SK-N-SH (cell line): Measurements from ENCODE around the gene PFKM. TPM values are rescaled to one million over a fixed set of nuclear protein-coding genes. Genes with fewer than 3 reads are reported as not detected.

ENCODE experiments used
- CTCF ChIA-PET: fragments of 300-600, 350-600 bp; formaldehyde crosslinking; extraction: SDS; loops from one replicate; lab custom pipeline; 2021; lab: Yijun Ruan, JAX
- POLR2A ChIA-PET: fragments of 350-600 bp; sonication (Branson Sonifier 250); formaldehyde crosslinking; extraction: SDS; loops from one replicate; lab custom pipeline; 2020; ENCODE audit warnings: antibody characterized with exemption, inconsistent platforms; lab: Yijun Ruan, JAX
- DNase-seq: peaks from one replicate; pipeline ENCODE4 v3.0.0; 2012
- H2AFZ ChIP-seq: fragments of 200-600 bp; sonication (generic); 2 replicates; pipeline ENCODE4 v1.8.1; 2016; ENCODE audit warnings: antibody characterized with exemption, mild to moderate bottlenecking, low read depth
- H3F3A ChIP-seq: fragments of 200-600 bp; sonication (generic); replicated peaks from 2 replicates; pipeline ENCODE3; 2016; ENCODE audit warnings: antibody characterized with exemption, mild to moderate bottlenecking; ENCODE audit not compliant: insufficient read depth
- H3K27ac ChIP-seq, 2 experiments: fragments of 200-500 bp in 1 of 2; fragments of 200-600 bp in 1 of 2; sonication (Bioruptor generic) in 1 of 2; sonication (generic), shearing (Covaris generic) in 1 of 2; 2 replicates each; pipeline versions ENCODE4 v1.5.1 to v1.6.1; 2014 to 2016; ENCODE audit warnings: low read depth in 2 of 2, inconsistent platforms in 1 of 2, low read length in 1 of 2, mild to moderate bottlenecking in 1 of 2, mixed read lengths in 1 of 2
- H3K27me3 ChIP-seq: fragments of 200-600 bp; sonication (generic), shearing (Covaris generic); 2 replicates; pipeline ENCODE4 v1.6.1; 2016; ENCODE audit warnings: mixed run types; ENCODE audit not compliant: insufficient read depth
- H3K36me3 ChIP-seq, 2 experiments: fragments of 200-500 bp in 1 of 2; fragments of 200-600 bp in 1 of 2; sonication (Bioruptor generic) in 1 of 2; sonication (generic) in 1 of 2; replicated peaks in 1 of 2; 2 replicates each; pipeline versions ENCODE3 to v1.5.1; 2014 to 2016; ENCODE audit warnings: low read length in 1 of 2, mild to moderate bottlenecking in 1 of 2; ENCODE audit not compliant: insufficient read depth in 2 of 2, control insufficient read depth in 1 of 2
- H3K4me1 ChIP-seq, 2 experiments: fragments of 200-500 bp in 1 of 2; fragments of 200-600 bp in 1 of 2; sonication (Bioruptor generic) in 1 of 2; sonication (generic), shearing (Covaris generic) in 1 of 2; 2 replicates each; pipeline versions ENCODE4 v1.5.1 to v1.6.1; 2014 to 2016; ENCODE audit warnings: low read depth in 1 of 2, low read length in 1 of 2, mixed run types in 1 of 2; ENCODE audit not compliant: insufficient read depth in 2 of 2, control insufficient read depth in 1 of 2
- H3K4me2 ChIP-seq: fragments of 200-600 bp; sonication (generic), shearing (Covaris generic); 2 replicates; pipeline ENCODE4 v1.6.1; 2017; ENCODE audit warnings: mixed run types
- H3K4me3 ChIP-seq, 2 experiments: fragments of 200-500 bp in 1 of 2; fragments of 200-600 bp in 1 of 2; sonication (Bioruptor generic) in 1 of 2; sonication (generic), shearing (Covaris generic) in 1 of 2; 2 replicates each; pipeline versions ENCODE4 v1.5.1 to v1.8.1; 2014 to 2016; ENCODE audit warnings: low read depth in 2 of 2, inconsistent platforms in 1 of 2, low read length in 1 of 2, mild to moderate bottlenecking in 1 of 2, mixed read lengths in 1 of 2, moderate library complexity in 1 of 2
- H3K79me2 ChIP-seq: fragments of 200-600 bp; sonication (generic); 2 replicates; pipeline ENCODE4 v1.8.1; 2017; ENCODE audit warnings: mild to moderate bottlenecking; ENCODE audit not compliant: insufficient read depth
- H3K9ac ChIP-seq: fragments of 200-600 bp; sonication (generic); 2 replicates; pipeline ENCODE4 v1.6.1; 2017; ENCODE audit warnings: mixed run types
- H3K9me2 ChIP-seq: fragments of 200-600 bp; sonication (generic); 2 replicates; pipeline ENCODE4 v1.6.1; 2017; ENCODE audit warnings: mixed run types
- H3K9me3 ChIP-seq: fragments of 200-600 bp; sonication (generic); 2 replicates; pipeline ENCODE4 v1.6.1; 2017; ENCODE audit warnings: mixed run types, mild to moderate bottlenecking, moderate library complexity
- H4K20me1 ChIP-seq: fragments of 200-600 bp; sonication (generic); 2 replicates; pipeline ENCODE4 v1.6.1; 2017; ENCODE audit warnings: mild to moderate bottlenecking, mixed run types; ENCODE audit not compliant: insufficient read depth
- CHD2 ChIP-seq: fragments of 150-350 bp; IDR thresholded peaks from 2 replicates; pipeline ENCODE4 v1.6.1; 2018; ENCODE audit warnings: low read length; ENCODE audit not compliant: partially characterized antibody
- EP300 ChIP-seq, 2 experiments: IDR thresholded peaks; 2 replicates each; pipeline versions ENCODE4 v1.4.0 to v1.6.1; 2012; ENCODE audit warnings: borderline replicate concordance in 1 of 2, low read depth in 1 of 2, low read length in 1 of 2
- FOXJ3 ChIP-seq: sonication (generic); formaldehyde crosslinking; IDR thresholded peaks from 2 replicates; pipeline ENCODE4 v1.5.1; 2020; ENCODE audit warnings: mild to moderate bottlenecking, missing genetic modification reagents
- FOXM1 ChIP-seq: IDR thresholded peaks from 2 replicates; pipeline ENCODE4 v1.4.0; 2012; ENCODE audit warnings: low read depth, mild to moderate bottlenecking
- GABPA ChIP-seq: IDR thresholded peaks from 2 replicates; pipeline ENCODE4 v1.4.0; 2012; ENCODE audit warnings: low read depth, mild to moderate bottlenecking
- JUND ChIP-seq: IDR thresholded peaks from 2 replicates; pipeline ENCODE4 v1.4.0; 2012
- MXI1 ChIP-seq: IDR thresholded peaks from 2 replicates; pipeline ENCODE4 v1.6.1; 2012; ENCODE audit warnings: mild to moderate bottlenecking, low read depth, low read length, improper control_type of control experiment
- POLR2AphosphoS5 ChIP-seq: IDR thresholded peaks from 2 replicates; pipeline ENCODE4 v1.6.1; 2012; ENCODE audit warnings: low read depth, low read length
- RXRA ChIP-seq: IDR thresholded peaks from 2 replicates; pipeline ENCODE4 v1.4.0; 2012; ENCODE audit warnings: low read depth, mild to moderate bottlenecking, borderline replicate concordance
- TAF1 ChIP-seq: IDR thresholded peaks from 2 replicates; pipeline ENCODE4 v1.6.1; 2012; ENCODE audit warnings: low read depth, mild to moderate bottlenecking, low read length, moderate library complexity, borderline replicate concordance
- WGBS: methylation state at CpG from one replicate; pipeline ENCODE4 v1.1.6; 2017; ENCODE audit warnings: low lambda C conversion rate; 5-methylcytosine and 5-hydroxymethylcytosine counted together
- polyA plus RNA-seq, 3 experiments: library from polyadenylated mRNA; depleted of rRNA; stranded (reverse); fragments of >200 nt; gene quantifications; 2 replicates each; pipeline ENCODE4 v1.2.3, GENCODE V29; 2012
- TF ChIP-seq, protein P1 (sequence below): IDR thresholded peaks from 2 replicates; pipeline ENCODE4 v1.4.0; 2012; ENCODE audit warnings: low read depth, borderline replicate concordance
- TF ChIP-seq, protein P2 (sequence below): IDR thresholded peaks from 2 replicates; pipeline ENCODE4 v1.6.1; 2012; ENCODE audit warnings: mild to moderate bottlenecking, low read depth, low read length, moderate library complexity
- TF ChIP-seq, protein P3 (sequence below): fragments of 150-350 bp; IDR thresholded peaks from 2 replicates; pipeline ENCODE4 v1.6.1; 2017; ENCODE audit warnings: antibody characterized with exemption, low read length, low read depth, borderline replicate concordance
- TF ChIP-seq, protein P4 (sequence below): IDR thresholded peaks from 2 replicates; pipeline ENCODE4 v1.4.0; 2012; ENCODE audit warnings: low read depth, borderline replicate concordance

PFKM gene
- polyA plus RNA-seq, 1 of the 3 experiments (the other 2 are of a cell fraction), result 85.0 TPM

DNA sequence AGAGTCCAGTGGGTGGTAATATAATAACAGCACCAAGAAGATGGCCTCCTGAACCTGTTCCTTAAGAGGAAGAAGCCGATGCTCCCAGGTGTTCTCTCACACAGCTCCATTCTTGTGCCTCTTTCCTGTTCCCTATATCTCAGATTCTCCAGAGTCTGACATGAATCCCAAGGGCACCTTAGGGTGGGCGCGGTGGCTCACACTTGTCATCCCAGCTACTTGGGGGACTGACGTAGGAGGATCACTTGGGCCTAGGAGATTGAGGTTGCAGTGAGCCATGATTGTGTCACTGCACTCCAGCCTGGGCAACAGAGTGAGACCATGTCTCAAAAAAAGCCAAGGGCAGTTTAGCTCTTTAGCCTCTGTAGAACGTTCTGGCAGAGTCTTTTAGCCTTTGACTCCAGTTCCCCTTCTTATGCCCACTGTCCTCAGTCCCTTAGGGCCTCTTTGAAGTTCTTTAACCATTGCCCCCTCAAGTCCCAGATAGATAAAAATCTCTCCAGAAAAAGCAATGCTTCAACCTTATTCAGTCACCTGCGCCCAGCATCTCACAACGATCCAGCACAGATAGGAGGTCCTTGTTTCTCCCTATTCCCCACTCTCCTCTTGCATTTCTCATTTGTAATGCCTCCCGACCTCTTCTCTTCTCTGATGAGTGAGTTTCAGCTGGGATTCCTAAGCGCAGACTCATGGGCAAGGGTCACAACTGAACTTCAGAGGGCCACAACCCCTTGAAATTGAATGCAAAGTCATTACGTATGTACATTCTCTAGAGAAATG, 68.9 kb downstream of the PFKM start:
- Histone ChIP-seq H3K4me2 (no peak overlapping the region), H3K4me1 (peaks cover 9 to 23% of the 10 kb centered on the region in 2 experiments; a peak in 3 of 4 replicates), H3K4me3 (no peak overlapping the region), H3K9me3 (no peaks in the 10 kb centered on the region), H3K27ac (no peak overlapping the region), H3K9me2 (no peaks in the 10 kb centered on the region), H3K36me3 (no peaks in the 10 kb centered on the region), H4K20me1 (no peaks in the 10 kb centered on the region), H3K79me2 (no peaks in the 10 kb centered on the region), H3K27me3 (no peaks in the 10 kb centered on the region), H3K9ac (no peak overlapping the region), H3F3A (no peaks in the 10 kb centered on the region), H2AFZ (no peak overlapping the region)
- ChIA-PET POLR2A (no interaction called here), CTCF (interaction anchor here (0.7 to 8.2 kb wide), 3 partner anchors 12 to 206 kb away, joined by 3 to 90 read pairs (median 3); no protein-coding TSS in a partner anchor)
- TF ChIP-seq RXRA (no peak), TAF1 (no peak), CHD2 (no peak), POLR2AphosphoS5 (no peak), GABPA (no peak), EP300 (IDR thresholded peaks at IDR 0.05; ENCODE audit: borderline replicate concordance in 1 of 2, low read depth in 1 of 2, low read length in 1 of 2) (no peak), FOXM1 (no peak), FOXJ3 (CRISPR knock-in tag) (no peak), MXI1 (no peak), JUND (no peak)
- TF ChIP-seq, protein P1, sequence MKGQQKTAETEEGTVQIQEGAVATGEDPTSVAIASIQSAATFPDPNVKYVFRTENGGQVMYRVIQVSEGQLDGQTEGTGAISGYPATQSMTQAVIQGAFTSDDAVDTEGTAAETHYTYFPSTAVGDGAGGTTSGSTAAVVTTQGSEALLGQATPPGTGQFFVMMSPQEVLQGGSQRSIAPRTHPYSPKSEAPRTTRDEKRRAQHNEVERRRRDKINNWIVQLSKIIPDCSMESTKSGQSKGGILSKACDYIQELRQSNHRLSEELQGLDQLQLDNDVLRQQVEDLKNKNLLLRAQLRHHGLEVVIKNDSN, result no peak
- TF ChIP-seq, protein P2, sequence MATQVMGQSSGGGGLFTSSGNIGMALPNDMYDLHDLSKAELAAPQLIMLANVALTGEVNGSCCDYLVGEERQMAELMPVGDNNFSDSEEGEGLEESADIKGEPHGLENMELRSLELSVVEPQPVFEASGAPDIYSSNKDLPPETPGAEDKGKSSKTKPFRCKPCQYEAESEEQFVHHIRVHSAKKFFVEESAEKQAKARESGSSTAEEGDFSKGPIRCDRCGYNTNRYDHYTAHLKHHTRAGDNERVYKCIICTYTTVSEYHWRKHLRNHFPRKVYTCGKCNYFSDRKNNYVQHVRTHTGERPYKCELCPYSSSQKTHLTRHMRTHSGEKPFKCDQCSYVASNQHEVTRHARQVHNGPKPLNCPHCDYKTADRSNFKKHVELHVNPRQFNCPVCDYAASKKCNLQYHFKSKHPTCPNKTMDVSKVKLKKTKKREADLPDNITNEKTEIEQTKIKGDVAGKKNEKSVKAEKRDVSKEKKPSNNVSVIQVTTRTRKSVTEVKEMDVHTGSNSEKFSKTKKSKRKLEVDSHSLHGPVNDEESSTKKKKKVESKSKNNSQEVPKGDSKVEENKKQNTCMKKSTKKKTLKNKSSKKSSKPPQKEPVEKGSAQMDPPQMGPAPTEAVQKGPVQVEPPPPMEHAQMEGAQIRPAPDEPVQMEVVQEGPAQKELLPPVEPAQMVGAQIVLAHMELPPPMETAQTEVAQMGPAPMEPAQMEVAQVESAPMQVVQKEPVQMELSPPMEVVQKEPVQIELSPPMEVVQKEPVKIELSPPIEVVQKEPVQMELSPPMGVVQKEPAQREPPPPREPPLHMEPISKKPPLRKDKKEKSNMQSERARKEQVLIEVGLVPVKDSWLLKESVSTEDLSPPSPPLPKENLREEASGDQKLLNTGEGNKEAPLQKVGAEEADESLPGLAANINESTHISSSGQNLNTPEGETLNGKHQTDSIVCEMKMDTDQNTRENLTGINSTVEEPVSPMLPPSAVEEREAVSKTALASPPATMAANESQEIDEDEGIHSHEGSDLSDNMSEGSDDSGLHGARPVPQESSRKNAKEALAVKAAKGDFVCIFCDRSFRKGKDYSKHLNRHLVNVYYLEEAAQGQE, result no peak
- TF ChIP-seq, protein P3, sequence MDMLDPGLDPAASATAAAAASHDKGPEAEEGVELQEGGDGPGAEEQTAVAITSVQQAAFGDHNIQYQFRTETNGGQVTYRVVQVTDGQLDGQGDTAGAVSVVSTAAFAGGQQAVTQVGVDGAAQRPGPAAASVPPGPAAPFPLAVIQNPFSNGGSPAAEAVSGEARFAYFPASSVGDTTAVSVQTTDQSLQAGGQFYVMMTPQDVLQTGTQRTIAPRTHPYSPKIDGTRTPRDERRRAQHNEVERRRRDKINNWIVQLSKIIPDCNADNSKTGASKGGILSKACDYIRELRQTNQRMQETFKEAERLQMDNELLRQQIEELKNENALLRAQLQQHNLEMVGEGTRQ, result no peak
- TF ChIP-seq, protein P4, sequence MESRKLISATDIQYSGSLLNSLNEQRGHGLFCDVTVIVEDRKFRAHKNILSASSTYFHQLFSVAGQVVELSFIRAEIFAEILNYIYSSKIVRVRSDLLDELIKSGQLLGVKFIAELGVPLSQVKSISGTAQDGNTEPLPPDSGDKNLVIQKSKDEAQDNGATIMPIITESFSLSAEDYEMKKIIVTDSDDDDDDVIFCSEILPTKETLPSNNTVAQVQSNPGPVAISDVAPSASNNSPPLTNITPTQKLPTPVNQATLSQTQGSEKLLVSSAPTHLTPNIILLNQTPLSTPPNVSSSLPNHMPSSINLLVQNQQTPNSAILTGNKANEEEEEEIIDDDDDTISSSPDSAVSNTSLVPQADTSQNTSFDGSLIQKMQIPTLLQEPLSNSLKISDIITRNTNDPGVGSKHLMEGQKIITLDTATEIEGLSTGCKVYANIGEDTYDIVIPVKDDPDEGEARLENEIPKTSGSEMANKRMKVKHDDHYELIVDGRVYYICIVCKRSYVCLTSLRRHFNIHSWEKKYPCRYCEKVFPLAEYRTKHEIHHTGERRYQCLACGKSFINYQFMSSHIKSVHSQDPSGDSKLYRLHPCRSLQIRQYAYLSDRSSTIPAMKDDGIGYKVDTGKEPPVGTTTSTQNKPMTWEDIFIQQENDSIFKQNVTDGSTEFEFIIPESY, result no peak
- DNase-seq, result no peak
- WGBS, result 87% methylated on average over 10 of the region's 10 CpGs
